GM21723 (cell line): ENCODE measurements around the gene TEKT1.
A peak's percentile ranks its signal among the peaks of the same experiment; 100 is the strongest.
"Not testable (repeated sequence)": the region's sequence is repeated elsewhere in the genome, so short reads cannot be mapped to it uniquely, and the experiment has no call there.

Source experiments
- ATAC-seq: cut with Tn5 transposase; IDR thresholded peaks from one replicate; pipeline ENCODE4 v1.9.1; 2021; ENCODE audit warnings: mild to moderate bottlenecking, moderate library complexity; ENCODE audit not compliant: unreplicated experiment

Gene TEKT1

DNA sequence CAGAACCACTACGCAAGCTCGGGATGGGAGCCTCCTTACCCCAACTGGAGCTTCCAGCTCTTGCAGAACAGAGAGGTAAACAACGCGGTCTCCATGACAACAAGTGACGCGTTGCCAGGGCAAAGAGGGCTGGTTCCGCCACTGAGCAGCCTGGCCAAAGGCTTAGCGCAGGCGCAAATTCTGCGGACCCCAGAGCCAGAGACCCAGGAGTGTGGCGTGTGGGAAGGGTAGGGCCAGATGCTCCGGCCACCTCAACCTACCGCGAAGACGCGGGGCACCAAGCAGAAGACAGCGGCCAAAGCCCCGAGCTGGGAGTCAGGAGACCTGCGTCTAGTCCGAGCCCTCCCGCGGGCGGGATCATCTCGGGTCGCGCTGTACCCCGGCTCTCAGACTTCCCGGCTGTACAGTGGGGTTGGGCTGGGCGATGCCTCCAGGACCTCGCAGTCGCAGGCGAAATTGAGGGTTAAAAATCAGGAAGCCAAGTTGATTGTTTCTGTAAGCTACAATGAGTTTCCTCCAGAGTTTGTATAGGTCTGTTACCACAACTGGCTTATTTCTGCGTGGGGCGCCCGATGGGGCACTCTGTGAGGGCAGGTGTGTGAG, at the start of gene TEKT1:
Gene TEKT1 (minus strand): TSS at position 69 of the 603 bp plus-strand sequence. CDS start 1,353 bp downstream, outside the sequence.
- peak; percentile 70 for ATAC-seq

DNA sequence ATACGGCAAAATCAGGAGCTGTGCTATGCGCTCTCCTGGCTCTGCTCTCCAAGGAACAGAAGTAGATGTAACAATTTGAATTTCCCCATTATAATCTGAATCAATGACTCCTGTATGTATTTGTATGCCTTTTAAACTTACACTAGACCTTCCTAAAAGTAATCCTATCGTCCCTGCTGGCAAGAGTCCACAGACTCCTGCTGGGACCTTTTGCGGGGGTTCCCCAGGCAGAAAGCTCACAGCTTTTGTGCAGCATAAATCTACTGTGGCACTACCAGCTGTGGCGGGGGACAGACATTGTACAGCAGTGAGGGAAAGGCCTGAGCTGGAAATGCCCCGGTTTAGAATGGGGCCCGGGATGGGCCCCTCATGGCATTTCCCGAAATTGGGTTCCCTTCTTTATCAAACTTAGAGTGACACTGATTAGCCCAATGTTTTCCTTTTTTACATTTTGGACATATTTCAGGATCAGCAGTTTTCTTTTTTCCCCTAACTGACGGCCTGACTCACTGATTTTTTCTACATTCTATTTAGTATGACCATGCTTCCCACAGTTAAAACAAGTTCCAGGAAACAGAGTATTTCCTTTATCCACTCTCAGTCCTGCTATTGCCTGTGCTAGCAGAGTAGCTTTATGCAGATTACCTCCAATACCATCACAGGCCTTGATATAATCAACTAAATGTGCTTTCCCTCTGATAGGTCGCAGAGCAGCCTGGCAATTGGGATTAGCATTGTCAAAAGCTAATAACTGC, 47.9 kb upstream of the TEKT1 start:
- ATAC-seq: not testable (repeated sequence)

GRCh38 chr17:6875276-6875675, 43.7 kb upstream of the TEKT1 start:
- ATAC-seq: not testable (repeated sequence)

DNA sequence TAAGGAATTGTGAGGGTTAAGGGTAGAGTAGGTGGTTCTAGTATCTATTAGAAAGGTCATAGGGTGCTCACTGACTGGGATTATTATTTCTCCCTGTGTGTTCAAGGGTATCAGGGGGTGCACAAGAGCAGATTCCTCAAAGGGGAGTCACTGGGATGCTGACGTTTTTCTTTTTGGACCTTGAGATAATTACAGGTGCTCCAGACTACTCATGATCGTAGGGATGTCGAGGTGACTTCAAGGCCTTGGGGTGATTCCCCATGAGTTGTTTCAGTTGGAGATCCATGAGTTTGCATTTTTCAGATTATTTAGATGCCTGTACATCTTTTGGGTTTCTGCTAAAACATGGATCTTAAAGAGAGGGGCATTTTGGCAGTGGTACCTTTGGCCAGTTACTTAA, 41.4 kb upstream of the TEKT1 start:
- ATAC-seq: no peak

GRCh38 chr17:6870841-6871240, 39.3 kb upstream of the TEKT1 start:
- no peak for ATAC-seq

DNA sequence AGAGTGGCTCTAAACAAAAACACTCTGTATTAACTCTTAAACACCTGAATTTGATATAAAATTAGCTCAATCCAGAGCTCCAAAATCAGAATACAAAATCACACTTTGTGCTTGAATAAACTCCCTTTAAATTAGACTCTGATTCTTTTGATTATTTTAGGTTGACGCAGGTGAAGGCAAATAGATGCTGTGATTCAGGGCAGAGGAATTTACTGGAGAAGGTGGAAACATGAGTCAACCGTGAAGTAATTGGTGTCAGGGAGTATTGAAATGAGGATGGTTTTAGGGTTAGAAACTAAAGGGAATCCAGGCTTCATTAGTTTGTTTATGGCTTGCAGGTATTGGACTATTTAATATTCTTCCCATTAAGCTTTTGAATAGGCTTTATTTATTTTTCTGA, 37.1 kb upstream of the TEKT1 start:
- ATAC-seq: no peak

DNA sequence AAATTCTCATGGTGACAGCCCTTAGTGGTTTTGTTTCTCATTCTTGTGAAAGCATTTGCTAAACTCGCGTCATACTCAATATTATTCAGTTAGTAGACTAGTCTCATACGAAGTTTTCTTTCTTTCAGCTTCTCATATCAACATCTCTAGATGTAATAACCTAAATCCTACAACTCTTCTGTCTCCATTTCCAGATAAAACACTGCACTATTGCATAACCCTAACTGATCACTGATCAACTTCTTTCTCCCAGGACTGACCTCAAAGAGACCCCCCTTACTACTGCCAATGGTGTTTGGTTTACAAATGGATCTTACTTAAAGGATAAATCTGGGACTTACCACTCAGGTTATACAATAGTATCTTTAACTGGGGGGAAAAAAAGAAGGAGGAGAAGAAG, 36.3 kb upstream of the TEKT1 start:
- no peak for ATAC-seq

- ATAC-seq: no peak
Measured at GRCh38 chr17:6862825-6863224, 31.3 kb upstream of the TEKT1 start.

DNA sequence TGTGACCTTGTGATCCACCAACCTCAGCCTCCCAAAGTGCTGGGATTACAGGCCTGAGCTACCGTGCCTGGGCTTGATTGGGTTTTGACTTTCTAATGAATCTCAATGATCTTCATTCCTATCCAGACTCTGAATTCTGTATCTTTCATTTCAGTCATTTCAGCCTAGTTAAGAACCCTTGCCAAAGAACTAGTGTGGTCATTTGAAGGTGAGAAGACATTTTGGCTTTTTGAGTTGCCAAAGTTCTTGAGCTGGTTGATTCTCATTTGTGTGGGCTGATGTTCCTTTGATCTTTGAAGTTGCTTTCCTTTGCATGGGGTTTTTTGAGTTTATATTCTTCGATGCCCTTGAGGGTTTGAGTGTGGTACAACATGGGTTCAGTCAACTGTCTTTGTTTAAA, 30.6 kb upstream of the TEKT1 start:
- ATAC-seq: no peak

GRCh38 chr17:6857904-6858303, 26.4 kb upstream of the TEKT1 start:
- no peak for ATAC-seq

DNA sequence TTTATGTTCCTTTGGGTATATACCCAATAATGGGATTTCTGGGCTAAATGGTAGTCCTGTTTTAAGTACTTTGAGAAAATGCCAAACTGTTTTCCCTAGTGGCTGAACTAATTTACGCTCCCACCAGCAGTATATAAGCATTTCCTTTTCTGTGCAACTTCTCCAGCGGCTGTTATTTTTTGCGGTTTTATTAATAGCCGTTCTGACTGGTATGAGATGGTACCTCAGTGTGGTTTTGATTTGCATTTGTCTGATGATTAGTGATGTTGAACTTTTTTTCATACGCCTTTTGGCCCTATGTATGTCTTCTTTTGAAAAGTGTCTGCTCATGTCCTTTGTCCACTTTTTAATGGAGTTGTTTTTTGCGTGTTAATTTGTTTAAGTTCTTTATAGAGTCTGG, 25.8 kb upstream of the TEKT1 start:
- no peak for ATAC-seq

DNA sequence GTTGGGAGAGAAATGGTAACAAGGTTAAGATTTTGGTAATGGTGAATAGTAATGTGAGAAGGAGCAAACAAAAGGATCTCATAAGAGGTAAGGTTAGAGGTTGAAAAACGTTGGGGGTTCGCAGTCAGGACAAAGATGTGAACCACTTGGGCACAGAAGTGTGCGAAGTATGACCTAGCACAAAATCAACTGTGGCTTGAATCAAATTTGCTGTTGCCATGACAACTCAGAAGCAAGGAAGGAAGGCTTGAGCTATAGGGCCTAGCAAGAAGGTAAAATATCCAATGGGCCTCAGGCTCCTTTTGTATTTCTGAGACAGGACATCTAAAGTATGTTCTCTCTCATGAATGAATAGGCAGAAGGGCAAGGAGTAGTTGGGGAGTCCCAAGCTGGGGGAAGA, 24.5 kb upstream of the TEKT1 start:
- no peak for ATAC-seq

GRCh38 chr17:6853764-6854442, 22.4 kb upstream of the TEKT1 start:
- no peak for ATAC-seq

- ATAC-seq: not testable (repeated sequence)
Measured at GRCh38 chr17:6848545-6849179, 17.1 kb upstream of the TEKT1 start.

GRCh38 chr17:6846138-6846537, 14.6 kb upstream of the TEKT1 start:
- ATAC-seq: not testable (repeated sequence)

DNA sequence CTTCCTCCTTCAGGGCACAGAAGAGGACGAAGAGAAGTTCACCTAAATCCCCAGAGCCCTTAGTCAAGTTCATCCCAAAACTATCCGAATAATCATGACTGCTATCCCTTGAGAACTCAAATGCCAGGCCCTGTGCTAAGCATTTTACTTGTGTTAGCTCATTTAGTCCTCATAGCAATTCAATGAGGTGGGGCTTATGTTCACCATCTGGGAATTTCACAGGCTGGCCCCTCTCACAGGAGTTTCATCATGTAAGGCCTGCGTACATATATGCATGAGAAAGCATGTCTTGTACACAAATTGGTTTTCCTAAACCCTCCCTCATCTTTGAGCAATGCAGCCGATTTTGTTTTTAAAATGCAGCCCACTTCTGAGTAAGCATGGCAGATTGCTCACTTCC, 12.9 kb upstream of the TEKT1 start:
- ATAC-seq: not testable (repeated sequence)

DNA sequence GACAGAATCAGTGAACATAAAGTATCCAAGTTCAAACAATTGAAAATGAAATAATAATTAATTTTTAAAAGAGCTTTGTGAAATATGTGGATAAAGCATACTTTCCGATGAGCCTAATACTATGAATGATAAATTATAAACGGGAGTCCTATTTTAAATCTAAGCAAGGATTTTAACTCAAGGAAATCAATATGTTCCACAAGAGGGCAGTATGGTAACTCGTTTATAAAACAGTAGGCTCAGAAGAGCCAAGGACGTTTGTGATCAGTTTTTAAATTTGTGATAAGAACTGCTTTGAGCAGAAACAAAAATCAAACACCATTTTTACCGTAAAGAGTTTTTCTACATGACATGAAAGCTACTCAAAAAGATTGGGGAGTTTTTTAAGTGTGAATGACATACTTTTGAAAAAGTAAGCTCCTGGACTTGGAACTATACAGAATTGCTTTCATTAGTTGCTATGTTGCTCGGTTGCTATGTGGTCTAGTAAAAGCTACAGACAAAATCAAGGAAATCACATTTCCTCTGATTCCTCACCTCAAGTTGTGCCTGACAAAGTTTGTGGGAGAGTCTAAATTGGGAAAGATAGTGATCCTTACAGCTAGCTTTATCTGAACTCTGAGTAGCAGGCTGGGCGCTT, 11.8 kb upstream of the TEKT1 start:
- ATAC-seq: no peak

DNA sequence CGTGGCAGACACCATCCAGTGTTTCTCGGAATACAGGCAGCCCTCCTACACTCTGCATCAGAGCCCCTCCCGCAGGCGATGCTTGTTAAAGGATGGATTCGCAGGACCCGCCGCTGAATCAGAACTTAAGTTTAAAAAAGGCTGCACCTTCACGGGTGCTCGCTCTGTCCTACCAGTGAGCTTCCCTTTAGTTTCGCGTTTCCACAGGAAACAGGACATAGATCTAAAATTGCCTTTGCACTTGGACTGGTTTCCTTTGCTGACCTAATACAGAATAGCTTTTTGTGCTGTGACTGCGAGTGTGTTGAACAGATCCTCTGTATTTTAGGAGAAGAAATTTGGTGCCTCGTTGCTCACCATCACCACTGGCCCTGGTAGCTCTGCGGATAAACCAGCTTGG, 10.2 kb upstream of the TEKT1 start:
- not testable (repeated sequence) for ATAC-seq

GRCh38 chr17:6830383-6830986, 1.0 kb downstream of the TEKT1 start:
- no peak for ATAC-seq

DNA sequence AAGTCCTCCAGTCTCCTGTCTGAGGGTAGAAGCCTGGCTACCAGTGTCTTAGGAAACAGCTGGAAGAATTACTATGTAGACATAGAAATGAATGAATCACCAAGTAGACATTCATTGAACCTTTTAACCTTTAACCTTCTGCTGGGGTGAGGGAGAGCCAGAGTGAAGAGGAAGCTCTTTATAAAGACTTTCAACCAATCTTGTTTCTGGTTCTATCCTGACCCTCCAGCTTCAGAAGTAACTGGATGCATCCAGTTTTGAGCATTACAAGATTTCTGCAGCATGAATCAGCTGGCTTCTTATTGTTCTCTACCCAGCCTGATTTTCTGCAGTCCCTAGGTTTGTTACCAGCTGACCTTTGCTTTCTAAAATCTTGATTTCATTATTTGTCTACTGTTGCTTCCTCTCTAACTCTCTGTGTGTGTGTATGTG, 8.5 kb downstream of the TEKT1 start:
- no peak for ATAC-seq

DNA sequence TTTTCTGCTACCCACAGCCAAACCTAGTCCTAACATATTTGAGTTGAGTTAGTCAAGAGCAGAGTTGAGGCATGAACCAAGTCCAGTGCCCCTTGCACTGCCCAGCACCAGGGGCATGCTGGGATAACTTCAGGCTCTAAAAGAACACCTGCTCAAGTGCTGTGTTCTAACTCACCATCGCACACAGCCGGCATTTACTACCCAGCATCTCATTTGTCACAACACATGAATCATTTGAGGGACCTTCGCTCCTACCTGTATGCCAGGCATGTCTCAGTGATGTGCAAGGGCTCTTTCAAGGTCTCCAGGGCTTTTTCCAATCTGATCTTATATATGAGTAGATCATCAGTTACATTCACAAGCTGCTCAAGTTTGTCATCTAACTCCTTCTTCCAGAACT, 12.6 kb downstream of the TEKT1 start:
- ATAC-seq: no peak
